T-helper 1 cell treated with Interleukin-12 subunit alpha and Interleukin-12 subunit beta and Interleukin-4 antibody, amounts not matched to agents 30 μg/mL and 1 μg/mL, for 36 hours (primary cell): ENCODE results near the gene INPP5A.

Source experiments
- H3K27ac Mint-ChIP-seq: one replicate; pipeline ENCODE4 v1.8.0; 2021; ENCODE audit warnings: mild to moderate bottlenecking, mixed read lengths
- H3K27me3 Mint-ChIP-seq: one replicate; pipeline ENCODE4 v1.8.0; 2021; ENCODE audit warnings: low read depth, mixed read lengths
- H3K36me3 Mint-ChIP-seq: one replicate; pipeline ENCODE4 v1.8.0; 2021; ENCODE audit warnings: low read depth, mixed read lengths
- H3K4me1 Mint-ChIP-seq: one replicate; pipeline ENCODE4 v1.8.0; 2021; ENCODE audit warnings: low read depth, mixed read lengths
- H3K4me3 Mint-ChIP-seq: one replicate; pipeline ENCODE4 v1.8.0; 2021; ENCODE audit warnings: mild to moderate bottlenecking, moderate library complexity, mixed read lengths
- H3K9me3 Mint-ChIP-seq: one replicate; pipeline ENCODE4 v1.8.0; 2021; ENCODE audit warnings: mixed read lengths

Gene INPP5A

GRCh38 chr10:132576671-132577349 lies 39.2 kb downstream of the INPP5A start:
- H3K9me3 Mint-ChIP-seq: no peaks in the 10 kb centered on the region
- H3K36me3 Mint-ChIP-seq: peaks cover 4% of the 10 kb centered on the region
- no peak overlapping the region for H3K27ac Mint-ChIP-seq
- peaks cover 22% of the 10 kb centered on the region for H3K4me1 Mint-ChIP-seq
- peaks cover 5% of the 10 kb centered on the region for H3K27me3 Mint-ChIP-seq
- no peak overlapping the region for H3K4me3 Mint-ChIP-seq

DNA sequence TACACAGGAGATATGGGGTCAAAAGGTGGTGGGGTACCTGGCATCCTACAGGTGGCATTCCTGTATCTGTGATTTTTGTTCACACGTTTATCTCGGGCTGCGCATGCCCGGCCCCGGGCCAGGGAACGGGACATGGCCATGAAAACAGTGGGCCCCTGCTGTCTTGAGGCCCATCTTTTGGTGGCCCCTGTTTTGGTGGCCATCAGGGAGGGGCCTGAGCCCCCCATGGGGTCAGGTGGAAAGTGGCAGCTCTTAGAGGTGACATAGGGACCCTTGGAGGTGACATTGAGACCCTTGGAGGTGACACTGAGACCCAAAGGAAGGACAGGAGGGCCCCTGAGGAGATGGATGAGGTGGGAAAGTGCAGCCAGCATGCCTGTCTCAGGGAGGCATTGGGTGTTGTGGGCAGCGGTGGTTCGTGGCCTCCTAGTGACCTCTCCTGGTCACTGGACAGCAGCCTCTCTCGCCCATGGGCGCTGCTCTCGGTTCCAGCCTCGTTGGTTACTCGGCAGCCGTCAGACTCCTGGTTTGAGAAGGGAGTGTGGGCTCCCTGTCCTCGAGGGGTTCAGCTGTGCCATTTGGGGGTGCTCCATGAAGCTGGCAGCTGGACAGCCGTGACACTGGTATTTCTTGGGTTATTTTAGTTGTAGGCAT lies 39.9 kb downstream of the INPP5A start:
- Mint-ChIP-seq H3K4me3 (no peak overlapping the region), H3K4me1 (peaks cover 22% of the 10 kb centered on the region), H3K9me3 (no peaks in the 10 kb centered on the region), H3K27me3 (peaks cover 6% of the 10 kb centered on the region), H3K36me3 (peaks cover 4% of the 10 kb centered on the region), H3K27ac (no peak overlapping the region)

DNA sequence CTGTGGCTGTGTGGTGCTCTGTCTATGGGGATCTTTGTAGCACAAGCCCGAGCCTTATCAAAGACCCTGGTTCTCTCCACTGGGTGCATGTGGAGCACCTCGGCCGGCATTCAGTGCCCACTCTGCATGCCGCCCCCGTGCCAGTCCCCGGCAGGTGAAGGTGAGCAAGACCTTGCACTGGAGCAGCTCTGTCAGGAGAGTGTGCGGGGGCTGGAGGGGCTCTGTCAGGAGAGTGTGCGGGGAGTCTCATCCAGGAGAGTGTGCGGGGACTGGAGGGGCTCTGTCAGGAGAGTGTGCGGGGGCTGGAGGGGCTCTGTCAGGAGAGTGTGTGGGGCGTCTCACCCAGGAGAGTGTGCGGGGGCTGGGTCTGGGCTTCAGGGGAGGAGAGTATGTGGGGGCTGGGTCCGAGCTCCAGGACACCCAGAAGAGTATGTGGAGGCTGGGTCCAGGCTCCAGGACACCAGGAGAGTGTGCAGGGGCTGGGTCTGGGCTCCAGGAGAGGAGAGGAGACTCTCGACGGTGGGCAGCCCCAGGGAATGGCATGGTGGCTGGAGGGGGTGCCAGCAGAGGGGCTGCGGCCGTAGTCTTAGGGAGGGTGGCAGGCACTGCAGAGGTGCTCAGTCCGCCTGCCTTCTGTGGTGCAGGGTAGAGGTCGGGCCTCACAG lies 40.8 kb downstream of the INPP5A start:
- H3K4me3 Mint-ChIP-seq: no peak overlapping the region
- H3K4me1 Mint-ChIP-seq: peaks cover 22% of the 10 kb centered on the region
- H3K36me3 Mint-ChIP-seq: peaks cover 11% of the 10 kb centered on the region
- no peaks in the 10 kb centered on the region for H3K9me3 Mint-ChIP-seq
- no peak overlapping the region for H3K27ac Mint-ChIP-seq
- H3K27me3 Mint-ChIP-seq: peaks cover 15% of the 10 kb centered on the region

DNA sequence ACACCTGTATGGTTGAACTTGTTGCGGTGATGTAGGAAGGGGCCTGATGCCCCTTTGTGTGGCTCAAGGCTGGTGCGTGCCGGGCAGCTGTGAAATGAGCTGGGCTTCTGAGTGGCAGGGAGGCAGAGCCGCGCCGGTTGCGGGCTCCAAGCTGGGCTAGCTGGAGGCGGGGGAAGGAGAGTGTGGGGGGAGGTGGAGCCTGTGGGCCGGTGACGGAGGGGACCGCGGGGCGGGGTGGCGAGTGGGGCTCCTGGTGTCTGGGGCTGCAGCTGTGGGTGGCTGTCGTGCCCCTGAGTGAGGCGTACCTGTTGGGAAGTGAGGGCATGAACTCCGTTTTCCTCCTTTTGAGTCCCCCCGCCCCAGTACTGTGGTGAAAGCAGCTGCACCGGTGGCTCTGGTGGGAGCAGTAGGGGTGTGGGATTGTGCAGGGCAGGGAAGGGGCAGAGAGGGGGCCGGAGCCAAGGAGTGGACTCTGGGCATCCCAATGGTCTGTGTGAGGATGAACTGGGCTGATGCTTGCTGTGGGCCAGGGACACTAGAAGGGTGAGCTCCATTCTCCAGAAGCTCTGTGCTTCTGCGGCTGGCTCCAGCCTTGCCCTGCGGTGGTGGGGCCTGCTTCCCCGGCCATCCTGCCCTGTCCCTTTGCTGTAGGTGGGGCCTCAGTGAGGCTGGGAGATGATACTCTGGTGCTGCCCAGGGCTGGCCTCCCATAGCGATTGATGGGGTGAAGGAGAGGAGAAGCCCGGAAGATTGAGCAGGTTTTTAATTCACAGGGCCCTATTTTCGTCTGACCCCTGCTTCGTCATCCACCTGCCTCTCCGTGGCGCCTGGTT lies 41.7 kb downstream of the INPP5A start:
- Mint-ChIP-seq H3K27me3 (peaks cover 15% of the 10 kb centered on the region), H3K27ac (no peak overlapping the region), H3K9me3 (no peaks in the 10 kb centered on the region), H3K4me3 (no peak overlapping the region), H3K36me3 (peaks cover 11% of the 10 kb centered on the region), H3K4me1 (peaks cover 22% of the 10 kb centered on the region)

- peaks cover 15% of the 10 kb centered on the region for H3K27me3 Mint-ChIP-seq
- peaks cover 18% of the 10 kb centered on the region for H3K4me1 Mint-ChIP-seq
- no peaks in the 10 kb centered on the region for H3K9me3 Mint-ChIP-seq
- H3K27ac Mint-ChIP-seq: no peak overlapping the region
- H3K4me3 Mint-ChIP-seq: no peak overlapping the region
- H3K36me3 Mint-ChIP-seq: peaks cover 11% of the 10 kb centered on the region
Measured at GRCh38 chr10:132580143-132580542, 42.6 kb downstream of the INPP5A start.

DNA sequence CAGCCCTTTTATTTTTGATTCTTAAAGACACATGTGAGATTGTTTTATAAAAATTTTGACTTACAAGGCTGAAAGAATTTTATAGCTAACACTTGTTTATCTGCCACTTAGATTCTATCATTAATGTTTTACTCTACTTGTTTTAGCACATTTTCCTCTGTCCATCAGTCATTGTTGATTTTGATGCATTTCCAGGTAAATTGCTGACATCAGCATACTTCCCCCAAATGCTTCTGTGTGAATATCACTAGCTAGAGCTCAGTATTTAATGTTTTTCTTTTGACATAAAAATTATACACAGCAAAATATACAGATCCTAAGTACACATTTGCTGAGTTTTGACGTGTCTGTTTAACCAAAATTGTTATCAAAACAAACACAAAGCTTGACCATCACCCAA lies 43.0 kb downstream of the INPP5A start:
- no peaks in the 10 kb centered on the region for H3K9me3 Mint-ChIP-seq
- peaks cover 15% of the 10 kb centered on the region for H3K27me3 Mint-ChIP-seq
- H3K36me3 Mint-ChIP-seq: peaks cover 11% of the 10 kb centered on the region
- no peak overlapping the region for H3K4me3 Mint-ChIP-seq
- H3K27ac Mint-ChIP-seq: no peak overlapping the region
- peaks cover 16% of the 10 kb centered on the region for H3K4me1 Mint-ChIP-seq

DNA sequence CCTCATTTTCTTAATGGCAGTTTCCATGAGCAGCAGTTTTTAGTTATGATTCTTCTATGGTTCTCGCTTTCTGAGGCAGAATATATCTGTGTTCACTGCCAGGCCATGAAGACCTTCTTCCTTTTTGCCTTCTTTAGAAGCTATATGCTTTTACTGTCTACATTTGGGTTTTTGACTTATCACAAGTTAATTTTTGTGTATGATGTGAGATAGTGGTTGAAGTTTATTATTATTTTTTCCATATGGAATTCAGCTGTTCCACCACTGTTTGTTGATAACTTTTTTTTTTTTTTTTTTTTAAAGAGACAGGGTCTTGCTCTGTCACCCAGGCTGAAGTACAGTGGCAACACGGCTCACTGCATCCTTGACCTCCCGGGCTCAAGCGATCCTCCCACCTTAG lies 44.5 kb downstream of the INPP5A start:
- H3K36me3 Mint-ChIP-seq: peaks cover 17% of the 10 kb centered on the region
- H3K4me3 Mint-ChIP-seq: no peak overlapping the region
- H3K4me1 Mint-ChIP-seq: peaks cover 18% of the 10 kb centered on the region
- H3K27ac Mint-ChIP-seq: no peak overlapping the region
- H3K27me3 Mint-ChIP-seq: peaks cover 15% of the 10 kb centered on the region
- no peaks in the 10 kb centered on the region for H3K9me3 Mint-ChIP-seq

GRCh38 chr10:132582771-132583170 lies 45.2 kb downstream of the INPP5A start:
- peaks cover 17% of the 10 kb centered on the region for H3K36me3 Mint-ChIP-seq
- H3K4me1 Mint-ChIP-seq: peaks cover 18% of the 10 kb centered on the region
- peaks cover 15% of the 10 kb centered on the region for H3K27me3 Mint-ChIP-seq
- H3K4me3 Mint-ChIP-seq: no peak overlapping the region
- no peaks in the 10 kb centered on the region for H3K9me3 Mint-ChIP-seq
- H3K27ac Mint-ChIP-seq: no peak overlapping the region

DNA sequence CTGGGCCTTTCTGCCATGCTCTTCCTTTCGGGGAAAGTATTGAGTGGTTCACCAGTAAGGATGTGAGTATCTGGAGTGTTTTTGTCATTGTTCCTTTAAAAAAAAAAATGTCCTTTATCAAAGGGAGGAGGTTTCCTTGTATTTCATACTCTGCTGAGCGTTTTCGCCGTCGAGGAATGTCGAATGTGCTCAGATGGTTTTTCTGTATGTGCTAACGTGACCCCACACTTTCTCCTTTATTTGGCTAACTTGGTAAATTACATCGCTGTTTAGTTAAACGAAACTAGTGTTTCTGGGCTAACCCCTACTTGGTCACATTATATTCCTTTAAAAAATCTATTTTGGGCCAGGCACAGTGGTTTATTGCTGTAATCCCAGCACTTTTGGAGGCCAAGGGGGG lies 45.9 kb downstream of the INPP5A start:
- H3K27ac Mint-ChIP-seq: no peak overlapping the region
- H3K4me1 Mint-ChIP-seq: peaks cover 22% of the 10 kb centered on the region
- H3K9me3 Mint-ChIP-seq: no peaks in the 10 kb centered on the region
- peaks cover 17% of the 10 kb centered on the region for H3K36me3 Mint-ChIP-seq
- H3K27me3 Mint-ChIP-seq: peaks cover 11% of the 10 kb centered on the region
- no peak overlapping the region for H3K4me3 Mint-ChIP-seq

GRCh38 chr10:132584081-132584480 lies 46.5 kb downstream of the INPP5A start:
- peaks cover 13% of the 10 kb centered on the region for H3K27me3 Mint-ChIP-seq
- no peaks in the 10 kb centered on the region for H3K9me3 Mint-ChIP-seq
- H3K27ac Mint-ChIP-seq: no peak overlapping the region
- H3K36me3 Mint-ChIP-seq: peaks cover 20% of the 10 kb centered on the region
- H3K4me3 Mint-ChIP-seq: no peak overlapping the region
- H3K4me1 Mint-ChIP-seq: peaks cover 28% of the 10 kb centered on the region

DNA sequence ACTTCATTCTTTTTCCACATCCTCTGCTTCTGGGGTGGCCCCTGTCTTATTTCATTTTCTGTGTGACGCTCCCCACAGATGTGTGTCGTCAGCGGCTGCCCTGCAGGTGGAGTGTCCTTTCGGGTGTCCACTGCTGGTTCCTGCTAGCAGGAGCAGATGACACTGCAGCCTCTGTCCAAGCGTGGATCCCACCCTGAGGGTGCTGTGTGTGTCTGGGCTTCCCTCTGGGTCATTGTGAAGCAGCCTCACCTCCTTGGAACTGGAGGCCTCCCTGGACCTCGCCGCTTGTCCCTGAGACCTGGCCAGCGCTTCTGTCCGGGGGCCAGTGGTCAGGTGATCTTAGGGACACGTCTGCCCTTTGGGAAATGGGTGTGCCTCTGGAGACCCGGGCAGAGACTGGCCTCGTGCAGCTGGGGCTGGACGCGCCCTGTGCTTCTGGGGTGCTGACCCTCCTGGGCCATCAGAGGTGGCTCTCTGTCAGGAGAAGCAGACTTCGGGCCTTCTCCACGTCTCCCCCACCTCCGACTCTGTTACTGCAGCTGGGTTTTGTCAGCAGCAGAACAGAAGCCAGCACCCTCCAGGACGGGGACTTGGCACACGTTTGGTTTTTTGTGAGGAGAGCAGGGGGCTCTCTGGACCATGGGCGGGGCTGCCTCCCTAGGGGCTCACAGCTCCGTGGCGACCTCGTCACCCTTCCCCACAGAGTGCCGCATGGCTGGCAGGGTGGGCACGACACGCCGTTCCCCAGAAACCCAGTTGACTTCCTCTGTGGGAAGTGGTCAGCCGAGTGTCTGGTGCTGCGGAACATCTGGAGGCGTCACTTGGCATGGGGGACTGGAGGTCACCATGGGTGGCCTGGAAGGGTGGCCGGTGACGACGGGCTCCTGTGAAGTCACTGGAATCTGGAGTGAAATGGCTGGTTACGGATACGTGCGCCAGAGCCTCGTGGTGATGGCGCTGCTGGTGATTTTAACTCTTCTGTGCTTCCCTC lies 48.4 kb downstream of the INPP5A start:
- H3K4me1 Mint-ChIP-seq: peaks cover 26% of the 10 kb centered on the region
- peaks cover 13% of the 10 kb centered on the region for H3K27me3 Mint-ChIP-seq
- H3K4me3 Mint-ChIP-seq: no peak overlapping the region
- H3K27ac Mint-ChIP-seq: no peak overlapping the region
- H3K36me3 Mint-ChIP-seq: peaks cover 25% of the 10 kb centered on the region
- H3K9me3 Mint-ChIP-seq: no peaks in the 10 kb centered on the region

DNA sequence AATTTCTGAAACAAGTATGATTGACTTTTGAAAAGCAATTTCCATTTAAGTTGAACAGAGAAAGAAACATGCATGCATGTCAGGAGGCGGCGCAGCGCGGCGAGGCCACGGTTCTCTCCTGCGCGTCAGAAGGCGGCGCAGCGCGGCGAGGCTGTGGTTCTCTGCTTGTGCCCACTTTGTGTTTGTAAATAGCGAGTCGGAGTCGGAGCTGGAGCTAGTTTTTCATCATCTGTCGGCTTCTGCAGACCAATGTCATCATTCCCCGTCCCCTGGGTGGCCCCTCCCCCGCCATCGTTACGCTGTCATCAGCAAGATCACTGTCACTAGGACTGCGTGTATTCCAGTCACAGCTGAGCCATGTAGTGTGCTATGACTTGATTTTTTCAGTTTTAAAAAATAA lies 49.2 kb downstream of the INPP5A start:
- Mint-ChIP-seq H3K4me1 (peaks cover 22% of the 10 kb centered on the region), H3K27ac (no peak overlapping the region), H3K36me3 (peaks cover 22% of the 10 kb centered on the region), H3K9me3 (peaks cover 2% of the 10 kb centered on the region), H3K27me3 (peaks cover 13% of the 10 kb centered on the region), H3K4me3 (no peak overlapping the region)

DNA sequence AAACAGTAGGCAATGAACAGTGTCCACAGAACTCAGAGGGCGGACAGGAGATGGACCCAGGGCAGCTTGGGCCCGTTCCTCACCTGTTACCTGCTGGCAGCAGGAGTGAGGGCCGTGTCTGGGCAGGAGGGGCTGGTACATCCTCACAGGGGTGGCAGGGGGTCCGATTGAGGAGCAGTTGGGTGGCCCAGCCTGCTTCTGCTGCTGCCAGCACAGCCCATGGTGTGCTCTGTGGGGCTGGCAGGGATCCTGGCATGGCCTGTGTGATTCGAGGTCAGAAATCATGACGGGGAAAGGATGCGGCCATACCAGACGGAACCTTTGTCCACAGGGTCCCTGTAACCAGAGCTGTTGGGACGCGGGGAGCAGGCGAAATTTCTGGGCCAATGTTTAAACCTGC lies 49.6 kb downstream of the INPP5A start:
- Mint-ChIP-seq H3K4me3 (no peak overlapping the region), H3K4me1 (peaks cover 25% of the 10 kb centered on the region), H3K27me3 (peaks cover 13% of the 10 kb centered on the region), H3K9me3 (peaks cover 7% of the 10 kb centered on the region), H3K36me3 (peaks cover 22% of the 10 kb centered on the region), H3K27ac (no peak overlapping the region)
